DMS153 treated with DMSO at 0.1 percent for 48 hours (cell line): ENCODE data around the gene PZP.
"Not testable (repeated sequence)": the region's sequence is repeated elsewhere in the genome, so short reads cannot be mapped to it uniquely, and the experiment has no call there.

ENCODE experiments used
- DNase-seq: peaks from one replicate; lab custom pipeline; 2025; ENCODE audit not compliant: unreplicated experiment; lab: John Stamatoyannopoulos, UW

The PZP gene

DNA sequence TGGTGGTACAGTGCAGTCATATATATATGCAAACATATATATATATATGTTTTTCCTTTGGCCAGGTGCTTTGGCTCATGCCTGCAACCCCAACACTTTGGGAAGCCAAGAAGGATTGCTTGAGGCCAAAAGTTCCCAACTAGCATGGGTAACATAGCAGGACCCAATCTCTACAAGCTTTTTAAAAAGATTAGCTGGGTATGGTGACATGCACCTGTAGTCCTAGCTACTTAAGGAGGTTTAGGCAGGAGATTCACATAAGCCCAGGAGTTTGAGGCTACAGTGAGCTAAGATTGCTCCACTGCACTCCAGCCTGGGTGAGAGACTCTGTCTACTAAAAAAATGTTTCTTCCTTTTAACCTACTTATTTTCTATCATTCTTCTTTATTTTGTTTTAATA lies 10.2 kb downstream of the PZP start:
- no peak for DNase-seq

DNA sequence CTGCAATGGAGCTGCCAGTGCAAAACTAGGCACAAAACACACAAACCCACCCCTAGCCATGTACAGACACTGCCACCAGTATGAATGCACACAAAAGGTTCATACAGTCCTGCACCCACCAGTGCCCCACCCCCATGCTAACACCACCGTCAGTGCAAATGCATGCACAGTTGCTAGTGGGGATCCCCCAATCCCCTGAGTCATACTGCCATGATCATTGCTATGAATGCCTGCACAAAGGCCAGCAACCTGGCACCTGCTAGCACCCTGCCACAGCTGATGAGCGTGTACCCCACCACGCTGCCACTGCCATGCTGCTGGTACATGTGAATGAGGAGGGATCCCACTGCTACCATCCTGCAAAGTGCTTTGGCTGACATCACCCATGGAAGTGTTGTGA lies 23.9 kb downstream of the PZP start:
- DNase-seq: no peak

DNA sequence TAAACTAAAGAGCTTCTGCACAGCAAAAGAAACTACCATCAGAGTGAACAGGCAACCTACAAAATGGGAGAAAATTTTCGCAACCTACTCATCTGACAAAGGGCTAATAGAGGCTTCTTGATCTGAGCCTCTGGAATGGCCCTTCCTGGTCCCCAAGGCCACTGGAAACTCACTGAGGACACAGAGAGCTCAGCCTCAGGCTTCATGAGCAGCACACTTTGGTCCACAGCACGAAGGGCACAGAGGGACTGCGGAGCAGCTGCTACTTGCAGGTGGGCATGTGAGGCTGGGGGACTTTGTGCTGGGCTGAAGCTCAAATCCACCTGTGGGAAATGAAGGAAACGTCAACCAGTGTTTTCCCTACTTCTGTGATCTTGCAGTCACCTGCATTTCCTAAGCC lies 27.4 kb downstream of the PZP start:
- DNase-seq: no peak

DNA sequence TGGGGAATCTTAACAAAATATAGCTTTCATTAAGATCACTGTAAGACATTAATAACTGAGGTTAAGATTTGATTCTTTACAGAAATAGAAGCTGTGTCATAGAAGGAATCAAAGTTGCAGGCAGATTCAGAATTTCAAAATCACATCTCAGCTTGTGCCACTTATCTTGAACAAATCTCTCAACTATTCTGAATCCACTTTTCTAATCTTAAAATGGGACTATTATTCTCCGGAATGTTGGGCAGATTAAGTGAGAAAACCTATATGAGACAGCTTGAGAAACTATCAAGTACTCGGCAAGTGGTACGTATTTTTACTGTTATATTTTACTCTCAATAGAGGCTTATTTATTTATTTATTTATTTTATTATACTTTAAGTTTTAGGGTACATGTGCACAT lies 28.4 kb downstream of the PZP start:
- no peak for DNase-seq

DNA sequence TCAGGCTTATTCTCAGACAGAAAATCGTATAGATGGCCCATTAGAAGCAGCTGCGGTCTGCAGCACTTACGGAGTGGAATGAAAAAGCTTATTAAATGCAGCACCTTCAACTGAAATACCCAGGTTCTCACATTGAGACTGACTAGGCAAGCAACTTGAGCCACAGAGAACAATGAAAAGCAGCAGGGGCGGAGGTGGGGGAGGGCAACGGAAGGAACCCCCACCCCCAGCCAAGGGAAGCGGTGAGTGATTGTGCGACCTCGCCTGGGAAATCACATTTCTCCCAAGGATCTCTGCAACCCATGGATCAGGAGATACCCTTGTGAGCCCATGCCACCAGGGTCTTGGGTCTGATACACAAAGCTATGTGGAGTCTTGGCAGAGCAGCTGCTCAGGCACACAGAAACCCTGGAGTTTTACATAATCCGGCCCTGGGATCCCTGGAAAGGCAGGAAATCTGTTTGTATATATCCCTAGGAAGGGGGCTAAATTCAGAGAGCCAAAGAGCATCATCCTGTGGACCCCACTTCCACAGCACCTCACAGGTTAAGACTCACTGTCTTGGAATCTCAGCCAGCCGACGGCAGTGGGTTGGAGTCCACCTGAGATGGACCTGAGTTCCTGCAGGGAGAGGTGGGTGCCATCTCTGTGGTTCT lies 38.1 kb downstream of the PZP start:
- DNase-seq: no peak

DNA sequence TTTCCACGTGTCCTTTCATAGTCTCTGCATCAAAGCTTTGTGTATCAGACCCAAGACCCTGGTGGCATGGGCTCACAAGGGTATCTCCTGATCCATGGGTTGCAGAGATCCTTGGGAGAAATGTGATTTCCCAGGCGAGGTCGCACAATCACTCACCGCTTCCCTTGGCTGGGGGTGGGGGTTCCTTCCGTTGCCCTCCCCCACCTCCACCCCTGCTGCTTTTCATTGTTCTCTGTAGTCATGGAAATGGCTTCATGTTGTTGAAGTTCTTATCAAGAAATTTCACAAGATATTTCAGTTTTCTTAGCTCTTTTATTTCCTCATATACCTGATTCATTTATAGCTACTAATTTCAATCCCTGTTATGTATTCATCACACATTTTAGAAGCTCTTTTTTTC lies 40.9 kb downstream of the PZP start:
- DNase-seq: not testable (repeated sequence)

DNA sequence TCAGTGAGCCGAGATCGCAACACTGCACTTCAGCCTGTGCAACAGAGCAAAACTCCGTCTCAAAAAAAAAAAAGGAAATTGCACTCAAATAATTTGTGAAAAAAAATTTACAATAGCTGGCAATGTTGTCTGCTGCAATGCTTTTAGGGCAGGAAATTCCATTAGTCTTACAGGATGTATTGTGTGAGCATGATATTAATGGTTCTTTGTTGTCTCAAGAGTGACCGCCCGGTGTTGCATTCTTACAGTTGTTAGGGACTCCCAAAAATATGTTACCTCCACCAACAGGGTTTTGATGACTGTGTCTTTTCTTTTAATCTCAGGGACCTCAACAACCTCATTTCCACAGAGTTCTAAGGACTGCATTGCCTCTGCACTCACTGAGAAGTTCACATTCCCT lies 44.8 kb downstream of the PZP start:
- DNase-seq: no peak

DNA sequence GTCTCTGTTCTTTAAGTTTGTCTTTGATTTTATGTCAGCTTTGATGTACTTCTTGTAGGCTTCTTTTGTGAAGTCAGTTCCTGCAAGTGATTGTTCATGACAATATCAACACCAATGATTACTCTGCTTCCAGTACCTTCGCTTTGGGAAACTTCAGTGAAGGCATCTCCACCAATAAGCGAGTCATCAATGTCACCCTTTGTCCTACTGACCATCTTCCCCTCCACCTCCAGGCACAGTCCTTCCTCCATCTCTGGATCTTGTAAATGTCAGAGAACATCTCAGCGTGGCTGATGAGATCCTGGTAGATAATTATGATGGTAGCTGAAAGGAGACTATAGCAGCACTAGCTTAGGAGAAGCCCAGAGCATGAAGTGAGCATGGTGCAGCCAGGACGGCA lies 52.1 kb downstream of the PZP start:
- DNase-seq: no peak

DNA sequence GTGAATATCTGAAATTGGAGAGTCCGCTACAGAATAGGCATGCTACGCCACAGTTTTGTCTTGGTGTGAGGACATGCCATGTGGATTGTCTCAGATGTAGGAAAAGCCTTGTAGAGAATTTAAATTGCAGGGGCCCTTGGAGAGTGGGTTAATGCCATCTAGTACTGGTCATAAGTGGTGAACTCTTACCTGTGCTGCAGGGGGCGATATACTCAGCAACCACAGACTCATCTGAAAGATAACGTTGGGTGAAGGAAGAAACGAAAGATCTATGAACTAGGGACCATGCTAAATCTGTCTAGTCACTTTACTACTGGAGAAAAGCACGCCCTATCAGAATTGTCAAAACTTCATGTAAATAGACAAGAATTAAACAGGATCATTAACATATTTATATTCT lies 58.8 kb downstream of the PZP start:
- DNase-seq: no peak

DNA sequence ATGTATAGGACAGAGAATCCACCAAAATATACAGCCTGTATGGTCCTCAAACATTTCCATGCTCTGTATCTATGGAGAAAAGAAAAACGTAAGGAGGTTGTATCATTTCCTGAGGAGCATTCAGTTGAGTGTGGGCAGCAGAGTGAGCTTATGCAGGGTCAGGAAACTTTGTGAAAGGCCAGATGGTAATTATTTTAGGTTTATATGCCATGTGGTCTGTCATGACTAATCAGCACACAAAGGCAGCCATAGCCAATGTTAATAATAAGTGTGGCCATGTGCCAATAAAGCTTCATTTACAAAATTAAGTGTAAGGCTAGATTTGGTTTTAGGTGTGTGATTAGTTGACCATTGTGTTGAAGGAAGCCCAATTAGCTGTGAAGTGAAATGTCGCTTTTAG lies 59.3 kb downstream of the PZP start:
- DNase-seq: no peak

DNA sequence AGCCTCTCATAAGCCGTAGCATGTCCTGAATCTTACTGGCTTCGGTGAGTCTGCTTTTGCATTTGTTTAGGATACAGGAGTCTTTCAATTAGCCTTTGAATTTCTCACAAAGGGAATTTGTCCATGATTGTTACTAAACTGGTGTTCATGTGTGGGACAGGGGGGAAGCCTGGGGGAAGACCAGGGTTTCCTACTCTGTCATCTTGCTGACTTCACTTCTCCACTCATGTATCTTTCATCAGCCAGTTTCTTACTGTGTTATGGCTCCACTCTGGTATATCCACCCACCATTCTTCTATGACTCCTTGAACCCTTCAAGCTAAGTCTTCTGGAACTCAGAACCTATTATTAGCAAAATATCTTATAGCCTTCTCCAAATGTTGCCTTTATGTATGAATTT lies 60.7 kb downstream of the PZP start:
- DNase-seq: no peak

DNA sequence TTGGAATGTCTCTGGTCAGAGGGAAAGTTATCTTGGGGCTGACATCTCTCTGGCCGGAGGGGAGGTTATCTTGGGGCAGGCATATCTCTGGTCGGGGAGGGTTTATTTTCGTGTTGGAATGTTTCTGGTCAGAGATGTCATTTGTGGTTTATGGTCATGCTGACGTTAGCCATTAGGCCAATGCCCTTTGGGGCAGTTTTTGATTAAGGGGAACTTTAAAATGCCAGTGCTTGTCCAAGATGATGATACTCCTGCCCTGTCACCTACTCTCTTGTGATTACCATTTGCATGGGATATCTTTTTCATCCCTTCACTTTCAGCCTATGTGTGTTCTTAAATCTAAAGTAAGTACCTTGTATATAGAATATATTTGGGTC lies 63.5 kb downstream of the PZP start:
- no peak for DNase-seq

DNA sequence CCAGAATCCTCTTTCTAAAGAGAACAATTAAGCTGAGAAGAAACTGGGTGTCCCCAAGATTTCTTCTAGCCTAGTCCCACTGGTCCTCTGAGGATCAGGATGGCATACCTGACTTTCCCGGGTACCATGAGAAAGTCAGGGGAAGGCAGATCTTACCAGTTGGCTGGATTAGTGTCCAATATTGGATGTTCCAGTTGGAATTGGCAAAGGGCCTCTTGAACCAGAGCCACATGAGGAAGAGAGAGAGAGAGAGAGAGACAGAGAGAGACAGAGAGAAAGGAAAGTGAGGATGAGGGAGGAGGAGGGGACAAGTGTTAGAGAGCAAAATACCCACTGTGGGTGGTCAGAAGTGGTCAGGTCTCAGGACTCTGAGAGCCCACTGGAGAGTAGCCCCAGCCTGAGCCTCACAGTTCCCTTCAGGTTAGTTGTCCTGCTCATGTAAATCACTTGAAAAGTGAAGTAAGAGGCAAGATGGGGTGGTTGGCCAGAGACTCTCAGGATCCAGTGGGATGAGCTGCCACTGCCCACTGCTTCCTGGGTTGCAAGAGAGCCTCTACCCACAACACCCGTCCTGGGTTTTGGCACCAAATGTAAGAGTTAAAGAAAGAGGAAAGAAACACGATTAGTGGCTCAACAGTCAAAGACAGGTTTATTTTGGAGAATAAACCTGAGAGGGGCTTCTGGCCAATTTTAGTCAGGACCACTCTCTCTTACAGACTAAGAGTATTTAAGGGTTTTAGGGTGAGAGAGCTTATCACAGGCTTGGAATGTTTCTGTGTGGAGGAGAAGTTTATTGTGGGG lies 64.1 kb downstream of the PZP start:
- no peak for DNase-seq

DNA sequence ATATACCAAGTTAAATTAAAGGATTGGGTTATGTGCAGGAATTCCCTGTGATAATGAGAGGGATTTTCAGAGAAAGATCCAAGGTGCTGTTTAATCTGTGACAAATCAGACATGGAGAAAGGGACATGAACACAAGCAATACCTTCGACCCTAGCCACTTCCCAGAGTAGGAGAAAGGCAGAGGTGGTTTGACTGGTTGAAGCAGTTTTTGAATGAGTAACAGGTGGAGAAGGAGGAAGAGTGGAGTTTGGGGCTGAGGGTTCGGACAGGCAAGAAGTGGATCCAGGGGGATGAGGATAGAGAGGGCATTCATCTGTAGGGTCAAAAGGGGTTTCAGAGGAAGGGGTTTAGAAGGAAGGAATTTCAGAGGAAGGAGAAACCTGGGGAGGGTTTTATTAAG lies 65.1 kb downstream of the PZP start:
- no peak for DNase-seq

DNA sequence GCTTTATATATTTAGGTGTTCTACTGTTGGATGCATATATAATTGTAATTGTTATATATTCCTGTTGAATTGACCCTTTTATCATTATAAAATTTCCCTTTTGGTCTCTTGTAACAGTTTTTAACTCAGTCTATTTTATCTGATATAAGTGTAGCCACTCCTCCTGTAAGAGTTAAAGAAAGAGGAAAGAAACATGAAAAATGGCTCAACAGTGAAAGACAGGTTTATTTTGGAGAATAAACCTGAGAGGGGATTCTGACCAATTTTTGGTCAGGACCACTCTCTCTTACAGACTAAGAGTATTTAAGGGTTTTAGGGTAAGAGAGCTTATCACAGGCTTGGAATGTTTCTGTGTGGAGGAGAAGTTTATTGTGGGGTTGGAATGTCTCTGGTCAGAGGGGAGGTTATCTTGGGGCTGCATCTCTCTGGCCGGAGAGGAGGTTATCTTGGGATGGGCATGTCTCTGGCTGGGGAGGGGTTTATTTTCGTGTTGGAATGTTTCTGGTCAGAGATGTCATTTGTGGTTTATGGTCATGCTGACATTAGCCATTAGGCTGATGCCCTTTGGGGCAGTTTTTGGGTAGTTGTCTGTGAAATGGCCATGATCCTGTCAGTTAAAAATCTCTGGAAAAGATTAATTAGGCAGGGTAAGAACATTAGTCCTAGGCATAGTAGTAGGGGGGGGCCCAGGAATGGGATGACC lies 68.5 kb downstream of the PZP start:
- not testable (repeated sequence) for DNase-seq

DNA sequence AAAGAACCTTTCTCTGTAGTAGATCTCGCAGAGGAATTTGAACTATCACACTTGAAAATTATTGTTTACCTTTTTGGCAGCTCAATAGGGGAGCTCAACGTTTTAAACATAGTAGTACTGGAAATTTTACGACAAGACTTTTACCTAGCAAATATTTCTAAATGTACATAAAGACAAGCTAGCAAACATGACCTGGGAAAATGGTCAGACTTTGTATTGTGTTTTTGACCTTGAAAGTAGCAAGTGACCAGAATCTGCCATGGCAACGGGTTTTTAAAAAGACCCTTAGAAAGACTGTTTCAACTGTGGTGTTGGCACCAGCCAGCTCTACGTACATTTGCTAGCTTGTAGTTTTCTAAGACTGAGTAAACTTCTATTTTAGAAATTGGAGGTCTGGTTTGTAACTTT lies 72.3 kb downstream of the PZP start:
- DNase-seq: no peak

DNA sequence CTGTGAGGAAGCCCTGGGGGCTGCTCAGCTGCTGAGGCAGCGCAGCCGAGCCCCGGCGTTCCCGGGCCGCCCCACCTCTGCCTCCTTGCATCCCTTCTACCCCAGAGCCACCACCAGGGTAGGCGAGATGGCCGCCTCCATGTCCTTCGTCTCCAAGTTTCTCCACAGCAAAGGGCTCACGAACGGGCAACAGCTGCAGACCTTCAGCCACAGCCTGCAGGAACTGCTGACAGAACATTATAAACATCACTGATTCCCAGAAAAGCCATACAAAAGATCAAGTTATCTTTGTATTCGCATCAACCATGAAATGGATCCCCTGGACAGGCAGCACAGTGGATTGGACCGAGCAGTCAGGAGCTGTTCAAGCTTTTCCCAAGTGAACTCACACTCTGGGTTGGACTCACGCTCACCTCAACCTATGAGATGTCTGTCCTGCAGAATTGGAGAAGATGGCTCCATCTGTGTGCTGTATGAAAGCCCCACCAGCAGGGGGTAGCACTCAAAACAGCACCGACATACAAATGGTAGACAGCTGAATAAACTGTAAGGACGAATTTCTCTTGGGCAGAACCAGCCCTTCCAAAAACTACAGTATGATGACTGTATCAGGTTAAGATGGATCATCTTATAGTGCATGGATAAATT lies 73.1 kb downstream of the PZP start:
- no peak for DNase-seq

DNA sequence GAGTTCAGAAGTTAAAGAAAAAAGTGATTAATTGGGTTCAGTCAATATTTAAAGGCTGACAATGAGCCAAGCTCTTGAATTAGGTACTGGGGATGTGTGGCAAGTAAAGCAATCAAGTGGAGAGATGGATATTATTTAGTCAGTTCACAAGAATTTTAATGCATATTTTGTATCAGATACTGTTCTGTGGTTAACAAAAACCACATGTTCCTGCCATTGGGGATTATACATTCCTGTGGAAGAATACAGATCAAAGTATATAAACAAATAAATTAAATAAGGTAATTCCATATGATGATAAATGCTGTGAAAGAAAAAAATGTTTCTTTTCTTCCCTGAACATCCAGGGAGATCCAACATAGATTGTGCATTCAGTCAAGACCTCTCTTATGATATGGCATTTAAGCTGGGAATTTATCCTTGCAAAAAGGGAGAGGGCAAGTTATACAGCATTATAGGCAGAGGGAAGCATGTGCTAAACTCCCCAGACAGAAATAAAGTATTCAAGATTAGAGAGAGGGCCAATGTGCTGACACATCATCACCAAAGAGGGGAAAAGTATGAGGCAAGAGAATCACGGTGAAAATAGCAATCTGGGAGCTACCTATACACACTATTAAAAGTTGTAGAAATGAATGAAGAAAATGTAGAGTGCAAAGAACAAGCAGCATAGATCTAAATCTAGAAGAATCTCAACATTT lies 74.8 kb downstream of the PZP start:
- no peak for DNase-seq

DNA sequence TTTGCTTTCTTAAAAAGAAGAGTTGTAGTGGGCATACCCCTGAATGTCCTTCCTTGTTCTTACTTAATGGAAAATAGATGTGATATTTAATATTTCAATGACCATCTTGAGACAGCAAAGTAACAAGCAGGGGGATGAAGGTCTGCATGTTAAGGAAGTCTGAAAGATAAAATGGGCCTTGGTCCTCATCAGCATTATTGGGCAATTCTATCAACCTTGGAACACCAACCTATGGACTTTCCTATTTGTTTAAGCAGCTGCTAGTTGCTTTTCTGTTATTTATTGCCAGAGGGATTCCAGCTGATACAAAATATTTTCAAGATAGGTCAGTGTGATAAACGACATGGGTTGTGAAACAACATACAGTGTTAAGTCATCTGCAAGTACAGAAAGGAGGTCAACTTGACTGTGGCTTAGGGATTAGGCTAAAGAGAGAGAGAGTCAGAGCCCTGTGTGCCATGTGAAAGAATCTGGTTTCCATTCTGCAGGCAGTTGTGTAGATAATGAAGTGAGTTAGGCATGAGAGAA lies 76.1 kb downstream of the PZP start:
- DNase-seq: no peak

DNA sequence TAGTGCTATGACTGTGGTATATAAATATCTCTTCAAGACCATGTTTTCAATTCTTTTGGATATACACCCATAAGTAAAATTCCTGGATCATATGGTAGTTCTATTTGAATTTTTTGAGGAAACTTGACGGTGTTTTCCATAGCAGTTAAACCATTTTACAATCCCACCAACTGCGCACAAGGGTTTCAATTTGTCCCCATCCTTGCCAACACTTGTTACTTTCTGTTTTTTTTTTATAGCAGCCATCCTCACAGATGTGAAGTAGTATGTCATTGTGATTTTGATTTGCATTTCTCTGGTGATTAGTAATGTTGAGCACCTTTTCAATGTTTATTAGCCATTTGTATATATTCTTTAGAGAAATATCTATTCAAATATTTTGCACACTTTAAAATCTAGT lies 78.0 kb downstream of the PZP start:
- DNase-seq: no peak
